ENCODE data around the gene SDHAF4.

DNA sequence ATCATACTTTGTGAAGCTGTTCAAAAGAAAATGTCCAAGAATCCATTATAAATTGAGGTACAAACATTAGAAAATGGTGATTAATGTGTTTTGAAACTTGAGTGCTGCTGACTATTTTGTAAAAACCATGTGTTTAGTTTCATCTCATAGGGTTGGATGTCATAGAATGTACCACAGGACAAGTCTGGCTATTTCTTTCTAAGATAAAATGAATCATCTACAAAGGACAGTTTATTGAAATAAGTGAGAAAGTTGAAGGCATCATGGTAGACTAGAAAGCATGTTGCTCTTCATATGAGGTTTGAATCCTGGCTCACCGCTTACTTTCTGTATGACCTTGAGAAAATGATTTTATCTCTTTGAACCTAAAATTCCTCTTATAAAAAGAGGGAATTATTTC lies 71.7 kb downstream of the SDHAF4 start:
- TF ChIP-seq, protein P1, sequence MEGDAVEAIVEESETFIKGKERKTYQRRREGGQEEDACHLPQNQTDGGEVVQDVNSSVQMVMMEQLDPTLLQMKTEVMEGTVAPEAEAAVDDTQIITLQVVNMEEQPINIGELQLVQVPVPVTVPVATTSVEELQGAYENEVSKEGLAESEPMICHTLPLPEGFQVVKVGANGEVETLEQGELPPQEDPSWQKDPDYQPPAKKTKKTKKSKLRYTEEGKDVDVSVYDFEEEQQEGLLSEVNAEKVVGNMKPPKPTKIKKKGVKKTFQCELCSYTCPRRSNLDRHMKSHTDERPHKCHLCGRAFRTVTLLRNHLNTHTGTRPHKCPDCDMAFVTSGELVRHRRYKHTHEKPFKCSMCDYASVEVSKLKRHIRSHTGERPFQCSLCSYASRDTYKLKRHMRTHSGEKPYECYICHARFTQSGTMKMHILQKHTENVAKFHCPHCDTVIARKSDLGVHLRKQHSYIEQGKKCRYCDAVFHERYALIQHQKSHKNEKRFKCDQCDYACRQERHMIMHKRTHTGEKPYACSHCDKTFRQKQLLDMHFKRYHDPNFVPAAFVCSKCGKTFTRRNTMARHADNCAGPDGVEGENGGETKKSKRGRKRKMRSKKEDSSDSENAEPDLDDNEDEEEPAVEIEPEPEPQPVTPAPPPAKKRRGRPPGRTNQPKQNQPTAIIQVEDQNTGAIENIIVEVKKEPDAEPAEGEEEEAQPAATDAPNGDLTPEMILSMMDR (IDR thresholded peaks at IDR 0.05; ENCODE audit: low read depth, low read length) = no peak
- TF ChIP-seq EZH2phosphoT487 (IDR thresholded peaks at IDR 0.05; ENCODE audit: low read depth) = no peak

Data from OCI-LY3 (cell line).